MCF 10A (cell line): ENCODE data around the gene DDX21. TPM values are rescaled to one million over a fixed set of nuclear protein-coding genes. Genes with fewer than 3 reads are reported as not detected.
A peak's percentile ranks its signal among the peaks of the same experiment; 100 is the strongest.
"Not testable (repeated sequence)": the region's sequence is repeated elsewhere in the genome, so short reads cannot be mapped to it uniquely, and the experiment has no call there.

ENCODE experiments used
- BruUV-seq: library from RNA; stranded (reverse); fragments of 400-500 nt; replicated peaks from 2 replicates; lab custom pipeline; 2021; lab: Mats Ljungman, UMichigan
- CTCF ChIA-PET: fragments of 300-600 bp; sonication (Branson Sonifier 250); formaldehyde crosslinking; extraction: SDS; loops from one replicate; lab custom pipeline; 2021; ENCODE audit warnings: antibody characterized with exemption, inconsistent platforms; lab: Yijun Ruan, JAX
- POLR2A ChIA-PET: fragments of 300-600, 350-650 bp; sonication (Branson Sonifier 250); formaldehyde crosslinking; extraction: SDS; loops from one replicate; lab custom pipeline; 2020; ENCODE audit warnings: antibody characterized with exemption, inconsistent platforms; lab: Yijun Ruan, JAX
- DNase-seq: peaks from one replicate; pipeline ENCODE4 v3.0.0-alpha.2; 2018; ENCODE audit not compliant: unreplicated experiment
- H3K27ac Mint-ChIP-seq: one replicate; pipeline ENCODE4 v1.8.0; 2022; ENCODE audit warnings: mild to moderate bottlenecking, low read depth, mixed read lengths; ENCODE audit not compliant: unreplicated experiment
- H3K27me3 Mint-ChIP-seq: one replicate; pipeline ENCODE4 v1.8.0; 2022; ENCODE audit warnings: mixed read lengths; ENCODE audit not compliant: insufficient read depth, unreplicated experiment
- H3K36me3 Mint-ChIP-seq: one replicate; pipeline ENCODE4 v1.8.0; 2022; ENCODE audit warnings: mild to moderate bottlenecking, moderate library complexity, mixed read lengths; ENCODE audit not compliant: insufficient read depth, unreplicated experiment
- H3K4me1 Mint-ChIP-seq: one replicate; pipeline ENCODE4 v1.8.0; 2022; ENCODE audit warnings: mixed read lengths; ENCODE audit not compliant: insufficient read depth, unreplicated experiment
- H3K4me3 Mint-ChIP-seq: one replicate; pipeline ENCODE4 v1.8.0; 2022; ENCODE audit warnings: mild to moderate bottlenecking, moderate library complexity, mixed read lengths; ENCODE audit not compliant: unreplicated experiment
- H3K9me3 Mint-ChIP-seq: one replicate; pipeline ENCODE4 v1.8.0; 2022; ENCODE audit warnings: mixed read lengths; ENCODE audit not compliant: unreplicated experiment
- CTCF ChIP-seq: fragments of 200-600 bp; IDR thresholded peaks from one replicate; pipeline ENCODE4 v1.8.0; 2022; ENCODE audit warnings: antibody characterized with exemption, mild to moderate bottlenecking; ENCODE audit not compliant: unreplicated experiment
- intact Hi-C: fragments of 100-400 bp; cut with micrococcal nuclease; formaldehyde crosslinking; loops from 2 replicates; pipeline ENCODE4 v1.14.1; 2022
- total RNA-seq: library from RNA; stranded (reverse); gene quantifications from 2 replicates; pipeline ENCODE4 v1.2.3, GENCODE V29; 2022

The DDX21 gene
- total RNA-seq, 1 experiment from 2014 or later = 216 TPM

GRCh38 chr10:68934994-68935393 is 21.0 kb upstream of the DDX21 start:
- no peaks in the 10 kb centered on the region for H3K9me3 Mint-ChIP-seq
- intact Hi-C loops = no loop called here
- ChIA-PET CTCF (interaction anchor here (0.6 to 0.7 kb wide), 3 partner anchors 19 to 542 kb away, joined by 3 to 4 read pairs (median 4); no protein-coding TSS in a partner anchor), POLR2A (interaction anchor here (1.0 to 1.3 kb wide), 3 partner anchors 14 to 35 kb away, joined by 3 to 5 read pairs (median 3); partner anchors contain the start of gene DDX21)
- no TSS peak for BruUV-seq
- no peak for DNase-seq
- TF ChIP-seq CTCF = no peak
- H3K27me3 Mint-ChIP-seq = no peaks in the 10 kb centered on the region
- no peaks in the 10 kb centered on the region for H3K4me1 Mint-ChIP-seq
- H3K36me3 Mint-ChIP-seq = peaks cover 70% of the 10 kb centered on the region
- no peak overlapping the region for H3K4me3 Mint-ChIP-seq
- H3K27ac Mint-ChIP-seq = no peak overlapping the region

- BruUV-seq = no TSS peak
- no peak for TF ChIP-seq CTCF
- Mint-ChIP-seq H3K9me3 (no peaks in the 10 kb centered on the region), H3K4me3 (no peak overlapping the region), H3K27me3 (no peaks in the 10 kb centered on the region), H3K36me3 (peaks cover 60% of the 10 kb centered on the region), H3K27ac (no peak overlapping the region), H3K4me1 (no peaks in the 10 kb centered on the region)
- intact Hi-C loops = no loop called here
- ChIA-PET POLR2A (interaction anchor here (0.6 to 1.9 kb wide), 3 partner anchors 11 to 214 kb away, joined by 3 to 5 read pairs (median 3); partner anchors contain the start of gene DDX21), CTCF (no interaction called here)
- DNase-seq = peak; percentile 53
Measured at GRCh38 chr10:68938117-68938516, 17.9 kb upstream of the DDX21 start.

DNA sequence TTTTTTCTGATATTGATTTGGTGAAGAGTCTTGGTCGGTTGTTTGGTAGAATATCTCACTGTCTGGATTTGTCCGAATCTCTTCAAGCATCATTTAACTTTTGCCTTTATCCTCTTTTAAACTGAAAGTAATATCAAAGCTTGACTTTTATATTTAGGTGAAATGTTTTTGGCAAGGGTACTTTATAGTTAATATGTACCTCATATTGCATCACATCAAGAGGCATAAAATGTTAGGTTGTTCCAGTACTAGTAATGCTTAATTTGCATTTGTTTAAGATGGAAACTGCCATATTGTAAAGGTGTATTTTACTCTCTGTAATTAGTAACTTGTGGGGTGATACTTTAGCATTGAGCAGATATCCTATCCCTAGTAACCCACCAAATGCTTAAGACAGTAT is 17.1 kb upstream of the DDX21 start:
- no peak for DNase-seq
- H3K27me3 Mint-ChIP-seq = no peaks in the 10 kb centered on the region
- no peak overlapping the region for H3K27ac Mint-ChIP-seq
- no TSS peak for BruUV-seq
- peaks cover 68% of the 10 kb centered on the region for H3K36me3 Mint-ChIP-seq
- H3K4me1 Mint-ChIP-seq = no peaks in the 10 kb centered on the region
- intact Hi-C loops = no loop called here
- H3K4me3 Mint-ChIP-seq = no peak overlapping the region
- ChIA-PET CTCF (interaction anchor here (0.6 kb wide), 2 partner anchors 333 to 399 kb away, joined by 3 to 4 read pairs; no protein-coding TSS in a partner anchor), POLR2A (interaction anchor here (0.7 to 1.1 kb wide), 3 partner anchors 11 to 230 kb away, joined by 3 read pairs; partner anchors contain the start of gene DDX21)
- H3K9me3 Mint-ChIP-seq = no peaks in the 10 kb centered on the region
- no peak for TF ChIP-seq CTCF

DNA sequence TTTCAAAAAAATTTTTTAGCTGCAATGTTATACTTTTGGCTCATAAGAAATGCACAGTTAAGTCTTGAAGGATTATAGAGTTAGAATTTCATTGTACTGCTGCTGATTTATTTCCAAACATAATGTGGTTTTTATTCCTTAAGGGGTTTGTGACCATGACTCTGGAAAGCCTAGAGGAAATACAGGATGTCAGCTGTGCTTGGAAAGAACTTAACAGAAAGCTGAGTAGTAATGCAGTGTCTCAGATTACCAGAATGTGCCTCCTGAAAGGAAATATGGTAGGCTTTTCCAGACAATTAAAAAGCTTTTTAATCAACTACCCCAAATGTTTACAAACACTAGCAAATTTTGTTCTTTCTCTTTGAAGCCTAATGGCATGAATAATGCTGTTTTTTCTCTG is 15.1 kb upstream of the DDX21 start:
- not testable (repeated sequence) for H3K4me3 Mint-ChIP-seq, H3K4me1 Mint-ChIP-seq

More for the DNA sequence above, 15.1 kb upstream of the DDX21 start:
- DNase-seq, BruUV-seq, intact Hi-C loops, H3K27ac Mint-ChIP-seq, H3K9me3 Mint-ChIP-seq, H3K27me3 Mint-ChIP-seq, POLR2A ChIA-PET: not testable (repeated sequence)
- peaks cover 65% of the 10 kb centered on the region for H3K36me3 Mint-ChIP-seq
- CTCF ChIA-PET = interaction anchor here (0.6 to 0.7 kb wide), 2 partner anchors 16 to 202 kb away, joined by 3 read pairs; no protein-coding TSS in a partner anchor
